ENCODE results near the gene HPN.

- TF ChIP-seq CTCF (IDR thresholded peaks at IDR 0.05; ENCODE audit: borderline replicate concordance, extremely low read depth, low read length, poor library complexity, severe bottlenecking) (no peak), EZH2 (IDR thresholded peaks at IDR 0.05; ENCODE audit: borderline replicate concordance, low read depth, low read length, severe bottlenecking) (no peak)
Observed at GRCh38 chr19:35017507-35017906, 24.0 kb upstream of the HPN start.

Data from DND-41 (cell line).